Lower leg skin (tissue), 4 donors: ENCODE measurements around the gene RHOA. TPM values are rescaled to one million over a fixed set of nuclear protein-coding genes. Genes with fewer than 3 reads are reported as not detected.
"Not testable (repeated sequence)": the region's sequence is repeated elsewhere in the genome, so short reads cannot be mapped to it uniquely, and the experiment has no call there.

Source experiments
- DNase-seq, 2 donors: peaks; one replicate each; pipeline ENCODE4 v3.0.0-alpha.2; 2019; ENCODE audit warnings: low spot score in 2 of 2
- H3K4me3 ChIP-seq: fragments of 200-600 bp; sonication (generic); 2 replicates; pipeline ENCODE4 v1.5.1; 2017; ENCODE audit warnings: mild to moderate bottlenecking, low read depth; ENCODE audit not compliant: poor library complexity, severe bottlenecking
- POLR2A ChIP-seq, 2 donors: fragments of 450-650 bp; IDR thresholded peaks; one replicate each; pipeline ENCODE4 v1.6.1; 2016 to 2017; ENCODE audit warnings: antibody characterized with exemption in 2 of 2, mild to moderate bottlenecking in 1 of 2, moderate library complexity in 1 of 2
- WGBS, 2 donors: methylation state at CpG; one replicate each; pipeline ENCODE4 v1.1.5; 2018; 5-methylcytosine and 5-hydroxymethylcytosine counted together
- intact Hi-C: fragments of 100-400 bp; cut with DNase I; formaldehyde crosslinking; loops from one replicate; pipeline ENCODE4 v1.15.0; 2023; ENCODE audit warnings: low total_unique reads
- total RNA-seq, 4 donors: library from RNA; depleted of rRNA; stranded (reverse); fragments of >200 nt; gene quantifications; one replicate each; pipeline ENCODE4 v1.1.0, GENCODE V29; 2016
- TF ChIP-seq, protein P1 (sequence below), 3 donors: fragments of 450-650 bp; IDR thresholded peaks; one replicate each; pipeline ENCODE4 v1.5.1; 2016; ENCODE audit warnings: antibody characterized with exemption in 3 of 3, mild to moderate bottlenecking in 3 of 3, moderate library complexity in 2 of 3

RHOA gene
- total RNA-seq, 4 donors from 2014 or later, result 266 to 511 (median 312) TPM

DNA sequence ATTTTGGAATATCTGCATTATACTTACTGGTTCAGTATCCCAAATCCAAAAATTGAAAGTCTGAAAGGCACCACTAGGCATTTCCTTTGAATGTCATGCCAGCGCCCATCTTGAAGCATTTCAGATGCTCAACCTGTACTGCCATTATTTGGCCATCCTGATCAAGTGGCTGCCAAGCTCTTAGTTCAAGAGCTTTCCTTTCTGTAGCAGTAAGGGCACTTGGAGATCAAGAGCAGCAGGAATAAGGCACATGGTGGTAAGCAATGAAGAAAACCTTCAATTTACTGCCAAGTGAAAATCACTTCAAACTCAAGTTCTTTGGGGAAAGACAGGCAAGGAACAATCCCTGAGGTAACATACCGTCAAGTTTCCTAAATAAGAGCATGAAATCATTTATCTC is 10.0 kb downstream of the RHOA start:
- intact Hi-C loops, result no loop called here
- no peak for DNase-seq
- WGBS, 2 donors, result 75 to 92% methylated on average over 2 of the region's 2 CpGs
- no peak overlapping the region for H3K4me3 ChIP-seq
- TF ChIP-seq POLR2A (IDR thresholded peaks at IDR 0.05), result no peak
- TF ChIP-seq, protein P1, sequence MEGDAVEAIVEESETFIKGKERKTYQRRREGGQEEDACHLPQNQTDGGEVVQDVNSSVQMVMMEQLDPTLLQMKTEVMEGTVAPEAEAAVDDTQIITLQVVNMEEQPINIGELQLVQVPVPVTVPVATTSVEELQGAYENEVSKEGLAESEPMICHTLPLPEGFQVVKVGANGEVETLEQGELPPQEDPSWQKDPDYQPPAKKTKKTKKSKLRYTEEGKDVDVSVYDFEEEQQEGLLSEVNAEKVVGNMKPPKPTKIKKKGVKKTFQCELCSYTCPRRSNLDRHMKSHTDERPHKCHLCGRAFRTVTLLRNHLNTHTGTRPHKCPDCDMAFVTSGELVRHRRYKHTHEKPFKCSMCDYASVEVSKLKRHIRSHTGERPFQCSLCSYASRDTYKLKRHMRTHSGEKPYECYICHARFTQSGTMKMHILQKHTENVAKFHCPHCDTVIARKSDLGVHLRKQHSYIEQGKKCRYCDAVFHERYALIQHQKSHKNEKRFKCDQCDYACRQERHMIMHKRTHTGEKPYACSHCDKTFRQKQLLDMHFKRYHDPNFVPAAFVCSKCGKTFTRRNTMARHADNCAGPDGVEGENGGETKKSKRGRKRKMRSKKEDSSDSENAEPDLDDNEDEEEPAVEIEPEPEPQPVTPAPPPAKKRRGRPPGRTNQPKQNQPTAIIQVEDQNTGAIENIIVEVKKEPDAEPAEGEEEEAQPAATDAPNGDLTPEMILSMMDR (IDR thresholded peaks at IDR 0.05), result no peak

DNA sequence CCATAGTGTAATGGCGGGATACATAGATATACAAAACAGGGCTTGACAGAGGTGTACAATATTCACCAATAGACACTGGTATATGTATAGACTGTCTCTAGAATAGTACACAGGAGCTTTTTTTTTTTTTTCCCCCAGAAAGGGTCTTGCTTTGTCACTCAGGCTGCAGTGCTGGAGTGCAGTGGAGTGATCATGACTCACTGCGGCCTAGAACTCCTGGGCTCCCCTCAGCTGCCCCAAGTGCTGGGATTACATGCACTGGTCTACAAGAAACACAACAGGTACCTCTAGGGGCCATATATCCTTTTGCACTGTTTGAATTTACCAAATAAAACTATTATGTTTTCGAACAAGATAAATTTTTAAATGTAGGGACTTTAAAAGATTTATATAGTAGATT is 12.3 kb downstream of the RHOA start:
- 93 to 96% methylated on average over 3 of the region's 3 CpGs for WGBS, 2 donors
- no peak overlapping the region for H3K4me3 ChIP-seq
- no peak for DNase-seq
- intact Hi-C loops, result no loop called here
- TF ChIP-seq, protein P1 (IDR thresholded peaks at IDR 0.05), result no peak

DNA sequence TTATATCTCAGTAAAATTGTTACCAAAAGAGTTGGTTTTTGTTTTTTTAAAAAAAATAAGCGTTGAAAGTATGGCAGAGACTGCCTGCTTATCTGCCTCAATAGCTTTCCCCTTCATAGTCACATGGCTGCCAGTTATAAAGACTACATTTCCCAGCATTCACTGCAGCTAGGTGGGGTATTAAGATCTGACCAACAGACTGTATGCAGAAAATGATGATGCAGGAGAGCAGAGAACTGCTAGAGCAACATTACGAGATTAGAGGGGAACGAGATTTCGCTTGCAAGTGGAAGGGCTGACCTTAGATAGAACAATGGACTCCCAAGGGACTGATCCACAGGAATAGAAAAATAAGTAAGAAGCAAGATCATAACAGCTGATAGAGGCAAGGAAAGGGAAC is 14.3 kb downstream of the RHOA start:
- DNase-seq, result no peak
- WGBS, 2 donors, result 63 to 73% methylated on average over 4 of the region's 4 CpGs
- TF ChIP-seq POLR2A (IDR thresholded peaks at IDR 0.05), result no peak
- TF ChIP-seq, protein P1 (IDR thresholded peaks at IDR 0.05), result no peak
- H3K4me3 ChIP-seq, result no peak overlapping the region
- intact Hi-C loops, result no loop called here

DNA sequence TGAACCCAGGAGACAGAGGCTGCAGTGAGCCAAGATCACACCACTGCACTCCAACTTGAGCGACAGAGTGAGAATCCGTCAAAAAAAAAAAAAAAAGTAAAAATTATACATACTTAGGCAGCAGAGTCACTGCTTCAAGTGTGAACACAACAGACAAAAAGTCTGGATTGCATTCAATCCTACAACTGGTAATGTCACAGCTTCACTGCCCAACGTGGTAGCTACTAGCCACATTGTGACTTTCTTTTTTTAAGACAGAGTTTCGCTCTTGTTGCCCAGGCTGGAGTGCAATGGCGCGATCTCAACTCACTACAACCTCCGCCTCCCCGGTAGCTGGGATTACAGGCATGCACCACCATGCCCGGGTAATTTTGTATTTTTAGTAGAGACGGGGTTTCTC is 20.5 kb downstream of the RHOA start:
- DNase-seq, intact Hi-C loops, H3K4me3 ChIP-seq: not testable (repeated sequence)
- 79 to 84% methylated on average over 10 of the region's 10 CpGs for WGBS, 2 donors

DNA sequence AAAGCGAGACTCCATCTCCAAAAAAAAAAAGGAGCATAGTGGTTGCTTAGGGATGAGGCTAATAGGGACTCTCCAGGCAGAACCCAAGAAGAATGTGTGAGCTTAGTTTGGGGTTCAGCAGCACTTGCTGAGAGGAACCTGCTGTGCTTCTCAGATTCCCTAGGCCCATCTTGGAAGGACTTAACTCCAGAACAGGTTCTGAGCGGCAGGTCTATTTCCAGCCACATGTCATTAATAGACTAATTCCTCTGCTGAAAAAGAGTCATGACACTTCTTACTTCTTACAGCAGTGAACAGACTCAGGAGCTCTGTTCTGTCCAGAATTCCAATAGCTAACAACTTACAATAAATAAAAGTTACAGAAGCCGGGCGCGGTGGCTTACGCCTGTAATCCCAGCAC is 22.5 kb downstream of the RHOA start:
- DNase-seq, result no peak
- intact Hi-C loops, result no loop called here
- WGBS, 2 donors, result 97 to 98% methylated on average over 6 of the region's 6 CpGs
- H3K4me3 ChIP-seq, result no peak overlapping the region
- TF ChIP-seq POLR2A (IDR thresholded peaks at IDR 0.05), result no peak
- TF ChIP-seq, protein P1 (IDR thresholded peaks at IDR 0.05), result no peak

DNA sequence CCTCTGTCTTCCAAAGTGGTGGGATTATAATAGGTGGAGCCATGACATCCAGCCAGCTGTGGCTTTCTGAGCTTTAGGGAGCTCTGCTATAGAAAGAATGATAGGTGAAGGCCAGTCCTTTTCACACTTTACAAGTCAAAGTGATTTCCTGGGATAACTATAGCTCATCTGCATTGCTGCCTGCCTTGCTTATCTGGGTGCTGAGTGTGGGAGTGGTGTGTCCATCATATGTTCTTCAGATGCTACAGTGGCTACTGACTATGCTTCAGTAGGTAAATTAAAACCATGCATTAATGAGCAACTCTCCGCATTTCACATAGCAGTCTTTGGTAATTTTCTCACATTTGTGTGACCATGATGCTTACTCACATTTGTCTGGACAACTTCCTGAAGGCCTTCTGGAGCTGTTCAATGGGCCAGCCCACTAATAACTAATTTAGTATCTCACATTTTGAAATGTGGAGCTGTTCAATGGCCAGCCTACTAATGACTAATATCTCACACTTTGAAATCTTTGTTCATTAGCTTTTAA is 23.4 kb downstream of the RHOA start:
- no peak for DNase-seq
- WGBS, 2 donors, result 65 to 85% methylated on average over 1 of the region's 1 CpG
- intact Hi-C loops, result no loop called here
- no peak overlapping the region for H3K4me3 ChIP-seq
- no peak for TF ChIP-seq POLR2A (IDR thresholded peaks at IDR 0.05)
- TF ChIP-seq, protein P1 (IDR thresholded peaks at IDR 0.05), result no peak
